Measurements from ENCODE around the gene PPP1R3F.

The PPP1R3F gene

GRCh38 chrX:49250066-49250465, 19.5 kb upstream of the PPP1R3F start:
- DNase-seq: no peak

- no peak for DNase-seq
These were observed 19.0 kb upstream of the PPP1R3F start for GRCh38 chrX:49250578-49250977.

GRCh38 chrX:49251325-49251724, 18.3 kb upstream of the PPP1R3F start:
- no peak for DNase-seq

GRCh38 chrX:49254639-49255038, 15.0 kb upstream of the PPP1R3F start:
- no peak for DNase-seq

GRCh38 chrX:49256268-49256995, 13.2 kb upstream of the PPP1R3F start:
- no peak for DNase-seq

- DNase-seq: no peak
These were observed 12.4 kb upstream of the PPP1R3F start for GRCh38 chrX:49257074-49257790.

GRCh38 chrX:49257846-49258748, 11.5 kb upstream of the PPP1R3F start:
- no peak for DNase-seq

- no peak for DNase-seq
These were observed 10.9 kb upstream of the PPP1R3F start for GRCh38 chrX:49258749-49259124.

GRCh38 chrX:49260221-49260985, 9.2 kb upstream of the PPP1R3F start:
- no peak for DNase-seq

GRCh38 chrX:49262603-49263002, 7.0 kb upstream of the PPP1R3F start:
- DNase-seq: no peak

GRCh38 chrX:49263631-49264030, 6.0 kb upstream of the PPP1R3F start:
- DNase-seq: no peak

GRCh38 chrX:49264460-49264859, 5.1 kb upstream of the PPP1R3F start, which contains the start of gene FOXP3:
FOXP3 (minus strand) TSS chrX:49264710; CDS start chrX:49258505, 6,205 bp downstream.
- no peak for DNase-seq

- DNase-seq: no peak
These were observed 2.8 kb upstream of the PPP1R3F start for GRCh38 chrX:49266523-49267445.

- no peak for DNase-seq
These were observed 937 bp upstream of the PPP1R3F start for GRCh38 chrX:49268702-49269009.

- peak; percentile 86 to 91 for DNase-seq
These were observed 405 bp upstream of the PPP1R3F start for GRCh38 chrX:49269010-49269766.

- DNase-seq: no peak
These were observed 792 bp downstream of the PPP1R3F start for GRCh38 chrX:49270249-49270921.

GRCh38 chrX:49271341-49271740, 1.7 kb downstream of the PPP1R3F start:
- DNase-seq: no peak

GRCh38 chrX:49272421-49272820, 2.8 kb downstream of the PPP1R3F start:
- no peak for DNase-seq

- DNase-seq: no peak
These were observed 3.7 kb downstream of the PPP1R3F start for GRCh38 chrX:49273181-49273727.

- DNase-seq: no peak
These were observed 6.6 kb downstream of the PPP1R3F start for GRCh38 chrX:49276207-49276606.
